Measurements from ENCODE around the gene KAZN.

KAZN gene

GRCh38 chr1:14774225-14774624, 175.7 kb downstream of the KAZN start:
- DNase-seq (ENCODE audit: low read depth): no peak

- DNase-seq (ENCODE audit: low read depth): no peak
These were observed 176.5 kb downstream of the KAZN start for GRCh38 chr1:14774988-14775387.

GRCh38 chr1:14775434-14775833, 176.9 kb downstream of the KAZN start:
- no peak for DNase-seq (ENCODE audit: low read depth)

GRCh38 chr1:14777516-14778506, 179.3 kb downstream of the KAZN start:
- no peak for DNase-seq (ENCODE audit: low read depth)

GRCh38 chr1:14778541-14778897, 180.0 kb downstream of the KAZN start:
- no peak for DNase-seq (ENCODE audit: low read depth)

GRCh38 chr1:14778898-14779865, 180.7 kb downstream of the KAZN start:
- peak; percentile 6 for DNase-seq (ENCODE audit: low read depth)

- no peak for DNase-seq (ENCODE audit: low read depth)
These were observed 181.8 kb downstream of the KAZN start for GRCh38 chr1:14780271-14780670.

GRCh38 chr1:14781811-14782210, 183.3 kb downstream of the KAZN start:
- no peak for DNase-seq (ENCODE audit: low read depth)

GRCh38 chr1:14782741-14783591, 184.5 kb downstream of the KAZN start:
- DNase-seq (ENCODE audit: low read depth): no peak

- no peak for DNase-seq (ENCODE audit: low read depth)
These were observed 185.1 kb downstream of the KAZN start for GRCh38 chr1:14783592-14783886.

GRCh38 chr1:14784790-14785773, 186.6 kb downstream of the KAZN start:
- no peak for DNase-seq (ENCODE audit: low read depth)

- no peak for DNase-seq (ENCODE audit: low read depth)
These were observed 187.7 kb downstream of the KAZN start for GRCh38 chr1:14786109-14786675.

GRCh38 chr1:14786681-14787080, 188.2 kb downstream of the KAZN start:
- no peak for DNase-seq (ENCODE audit: low read depth)

GRCh38 chr1:14787604-14788003, 189.1 kb downstream of the KAZN start:
- no peak for DNase-seq (ENCODE audit: low read depth)

GRCh38 chr1:14788080-14788479, 189.6 kb downstream of the KAZN start:
- no peak for DNase-seq (ENCODE audit: low read depth)

- no peak for DNase-seq (ENCODE audit: low read depth)
These were observed 192.5 kb downstream of the KAZN start for GRCh38 chr1:14790982-14791381.

GRCh38 chr1:14791654-14792053, 193.2 kb downstream of the KAZN start:
- no peak for DNase-seq (ENCODE audit: low read depth)

- DNase-seq (ENCODE audit: low read depth): no peak
These were observed 195.8 kb downstream of the KAZN start for GRCh38 chr1:14794136-14794768.

GRCh38 chr1:14794906-14795305, 196.4 kb downstream of the KAZN start:
- DNase-seq (ENCODE audit: low read depth): no peak

GRCh38 chr1:14795589-14795988, 197.1 kb downstream of the KAZN start:
- DNase-seq (ENCODE audit: low read depth): no peak
